ENCODE data around the gene ACOT11. TPM values are rescaled to one million over a fixed set of nuclear protein-coding genes. Genes with fewer than 3 reads are reported as not detected.
"Not testable (repeated sequence)": the region's sequence is repeated elsewhere in the genome, so short reads cannot be mapped to it uniquely, and the experiment has no call there.

ACOT11 gene
- total RNA-seq, 1 donor from 2014 or later, result 3.8 TPM

DNA sequence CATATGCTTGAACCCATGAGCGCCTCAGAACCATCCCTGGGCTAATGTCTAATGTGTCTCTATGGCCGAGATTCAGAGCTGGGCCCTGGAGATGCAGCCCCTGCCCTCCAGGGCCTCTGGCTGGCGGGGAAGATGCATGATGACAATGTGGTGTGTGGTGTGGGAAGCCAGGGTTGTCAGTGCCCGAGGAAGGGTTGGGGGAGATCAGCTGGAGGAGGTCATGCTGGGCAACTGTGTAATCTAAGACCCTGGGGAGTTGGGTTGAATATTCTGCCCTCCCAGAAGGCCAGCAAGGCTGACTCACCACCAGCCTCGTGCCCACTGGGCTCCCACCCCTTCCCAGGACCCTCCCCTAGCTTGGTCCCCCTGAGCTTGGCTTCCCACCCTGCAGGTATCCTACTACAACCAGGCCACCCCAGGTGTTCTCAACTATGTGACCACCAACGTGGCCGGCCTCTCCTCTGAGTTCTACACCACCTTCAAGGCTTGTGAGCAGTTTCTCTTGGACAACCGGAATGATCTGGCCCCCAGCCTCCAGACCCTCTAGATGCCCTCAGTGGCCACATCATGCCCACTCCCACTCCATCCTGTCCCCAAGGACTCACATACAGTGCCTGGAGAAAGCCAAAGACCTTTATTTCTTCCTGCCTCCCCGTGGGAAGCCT lies 60.7 kb downstream of the ACOT11 start:
- DNase-seq (ENCODE audit: low read depth, low spot score), result no peak

GRCh38 chr1:54609301-54609921 lies 61.4 kb downstream of the ACOT11 start:
- DNase-seq (ENCODE audit: low read depth, low spot score), result no peak

- no peak for DNase-seq (ENCODE audit: low read depth, low spot score)
These were observed 62.0 kb downstream of the ACOT11 start for GRCh38 chr1:54610048-54610447.

DNA sequence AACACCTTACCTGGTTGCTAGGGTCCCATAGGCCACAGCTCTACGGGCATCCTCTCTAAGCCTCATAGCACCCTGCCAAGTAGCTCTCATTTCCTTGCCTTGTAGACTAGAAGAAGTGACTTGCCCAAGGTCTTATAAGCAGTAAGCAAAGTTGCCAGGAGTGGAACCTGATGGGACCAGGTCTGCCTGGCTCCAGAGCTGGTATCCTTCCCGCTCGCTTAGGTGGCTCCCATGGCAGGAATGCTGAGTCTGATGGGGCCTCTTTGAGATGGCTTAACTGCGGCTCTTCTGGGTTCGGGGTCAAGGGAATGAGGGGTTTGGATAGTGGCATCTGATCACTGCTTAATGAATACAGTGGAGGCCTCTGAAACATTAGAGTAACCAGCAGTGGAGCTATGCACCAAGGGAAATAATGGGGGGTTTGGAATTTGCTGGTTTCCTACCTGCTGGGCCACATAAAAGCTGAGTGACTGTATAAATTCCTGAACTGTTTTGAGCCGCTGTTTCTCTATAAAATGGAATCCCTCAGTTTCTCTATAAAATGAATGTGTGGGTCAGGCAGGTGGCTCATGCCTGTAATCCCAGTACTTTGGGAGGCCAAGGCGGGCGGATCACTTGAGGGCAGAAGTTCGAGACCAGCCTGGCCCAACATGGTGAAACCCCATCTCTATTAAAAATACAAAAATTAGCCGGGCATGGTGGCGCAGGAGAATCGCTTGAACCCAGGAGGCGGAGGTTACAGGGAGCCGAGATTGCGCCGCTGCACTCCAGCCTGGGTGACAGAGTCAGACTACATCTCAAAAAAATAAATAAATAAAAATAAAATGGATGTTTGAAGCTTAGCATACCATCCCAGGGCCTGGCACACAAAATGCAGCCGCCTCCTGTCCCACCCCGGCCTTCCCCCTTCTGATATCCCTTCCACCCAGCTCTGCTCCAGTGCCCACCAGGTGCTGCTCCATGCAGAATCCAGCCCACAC lies 62.9 kb downstream of the ACOT11 start:
- no peak for DNase-seq (ENCODE audit: low read depth, low spot score)

GRCh38 chr1:54611621-54612020 lies 63.6 kb downstream of the ACOT11 start:
- DNase-seq (ENCODE audit: low read depth, low spot score), result no peak

DNA sequence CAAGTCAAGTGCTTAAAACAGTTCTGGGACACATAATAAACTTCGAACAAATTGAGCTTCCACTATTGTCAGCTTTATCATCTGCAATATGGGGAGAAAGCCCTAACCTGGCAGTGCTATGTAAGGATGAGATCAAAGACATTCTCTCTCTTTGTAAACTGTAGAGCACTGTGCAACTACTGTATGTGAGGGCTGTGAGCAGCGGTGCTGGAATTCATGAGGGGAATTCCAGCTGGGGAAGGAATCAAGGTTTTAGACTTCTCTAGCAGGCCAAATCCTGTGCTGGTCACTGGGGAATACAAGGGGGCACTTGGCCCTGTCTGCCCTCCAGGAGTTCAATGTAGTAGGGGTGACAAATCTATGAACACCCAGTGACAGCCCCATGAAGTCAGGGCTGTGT lies 66.0 kb downstream of the ACOT11 start:
- DNase-seq (ENCODE audit: low read depth, low spot score), result no peak

DNA sequence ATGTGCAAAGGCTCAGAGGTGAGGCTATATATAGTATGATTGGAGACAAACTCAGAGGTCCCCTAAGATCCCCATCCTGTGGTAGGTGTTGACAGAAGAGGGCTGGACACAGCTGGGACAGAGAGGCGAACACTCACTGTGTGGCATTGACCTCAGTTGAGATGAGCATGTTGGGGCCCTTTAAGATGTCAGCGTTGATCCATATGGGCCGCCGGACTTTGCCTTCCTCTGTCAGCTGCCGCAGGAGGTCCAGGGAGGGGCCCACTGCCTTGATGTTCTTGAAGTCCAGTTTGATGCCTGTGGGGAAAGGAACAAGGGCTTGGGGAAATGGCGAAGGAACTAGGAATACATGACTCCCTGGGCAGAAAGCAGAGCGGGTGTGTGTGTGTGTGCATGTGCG lies 66.5 kb downstream of the ACOT11 start:
- DNase-seq (ENCODE audit: low read depth, low spot score), result no peak

DNA sequence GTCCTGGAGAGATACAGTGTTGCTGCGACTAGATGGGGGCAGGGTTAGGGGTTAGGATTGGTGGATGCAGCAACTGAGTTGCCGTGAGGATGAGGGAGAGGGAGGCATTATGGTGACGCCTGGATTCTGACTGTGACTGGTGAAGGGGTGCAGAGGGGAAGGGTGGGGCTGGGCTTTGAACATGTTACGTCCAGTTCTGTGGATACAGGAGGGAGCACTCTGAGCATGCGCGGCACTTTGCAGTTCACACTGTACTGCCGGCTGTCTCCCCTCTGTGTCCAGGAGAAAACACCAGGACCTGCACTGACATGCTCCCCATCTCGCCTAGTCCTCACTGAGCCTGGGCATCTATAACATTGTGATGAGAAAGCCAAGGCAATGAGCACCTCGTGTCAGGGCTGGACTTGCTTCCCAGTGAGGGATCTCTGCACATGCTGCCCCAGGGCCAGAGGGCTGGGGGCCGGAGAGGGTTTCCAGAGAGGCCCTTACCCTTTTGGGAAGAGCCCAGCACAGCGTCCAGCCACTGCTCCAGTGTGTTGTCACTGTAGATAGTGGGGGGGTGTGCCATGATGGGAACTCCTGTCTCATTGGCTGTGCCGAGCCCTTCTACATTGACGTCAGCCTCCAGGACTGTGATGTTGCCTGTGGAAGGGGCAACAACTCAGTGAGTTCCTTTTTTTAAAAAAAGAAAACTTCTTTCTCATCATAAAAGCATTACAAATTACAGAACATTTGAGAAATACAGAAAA lies 67.7 kb downstream of the ACOT11 start:
- no peak for DNase-seq (ENCODE audit: low read depth, low spot score)

DNA sequence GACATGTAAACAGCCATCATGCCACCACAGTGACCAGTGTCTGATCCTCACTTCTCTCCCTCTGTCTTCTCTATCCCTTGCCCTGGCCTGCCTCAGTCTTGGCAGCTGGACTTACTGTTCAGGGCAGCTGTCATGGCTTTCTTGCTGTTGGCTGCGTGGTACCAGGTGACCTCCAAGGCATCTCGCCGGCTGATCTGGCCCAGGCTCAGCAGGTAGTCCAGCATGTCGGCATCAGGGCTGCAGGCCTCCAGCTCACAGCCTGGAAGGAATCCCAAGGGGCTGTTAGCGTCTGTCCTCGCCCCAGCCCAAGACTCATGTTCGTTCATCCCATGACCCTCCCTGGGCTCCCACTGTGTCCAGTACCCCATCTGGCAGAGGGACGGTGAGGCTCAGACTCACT lies 71.7 kb downstream of the ACOT11 start:
- DNase-seq (ENCODE audit: low read depth, low spot score), result no peak

- no peak for DNase-seq (ENCODE audit: low read depth, low spot score)
These were observed 75.4 kb downstream of the ACOT11 start, which contains the start of gene FAM151A for GRCh38 chr1:54623216-54624007. TSS of gene FAM151A (minus strand) at chr1:54623525. CDS start at chr1:54623395, 130 bp downstream.

DNA sequence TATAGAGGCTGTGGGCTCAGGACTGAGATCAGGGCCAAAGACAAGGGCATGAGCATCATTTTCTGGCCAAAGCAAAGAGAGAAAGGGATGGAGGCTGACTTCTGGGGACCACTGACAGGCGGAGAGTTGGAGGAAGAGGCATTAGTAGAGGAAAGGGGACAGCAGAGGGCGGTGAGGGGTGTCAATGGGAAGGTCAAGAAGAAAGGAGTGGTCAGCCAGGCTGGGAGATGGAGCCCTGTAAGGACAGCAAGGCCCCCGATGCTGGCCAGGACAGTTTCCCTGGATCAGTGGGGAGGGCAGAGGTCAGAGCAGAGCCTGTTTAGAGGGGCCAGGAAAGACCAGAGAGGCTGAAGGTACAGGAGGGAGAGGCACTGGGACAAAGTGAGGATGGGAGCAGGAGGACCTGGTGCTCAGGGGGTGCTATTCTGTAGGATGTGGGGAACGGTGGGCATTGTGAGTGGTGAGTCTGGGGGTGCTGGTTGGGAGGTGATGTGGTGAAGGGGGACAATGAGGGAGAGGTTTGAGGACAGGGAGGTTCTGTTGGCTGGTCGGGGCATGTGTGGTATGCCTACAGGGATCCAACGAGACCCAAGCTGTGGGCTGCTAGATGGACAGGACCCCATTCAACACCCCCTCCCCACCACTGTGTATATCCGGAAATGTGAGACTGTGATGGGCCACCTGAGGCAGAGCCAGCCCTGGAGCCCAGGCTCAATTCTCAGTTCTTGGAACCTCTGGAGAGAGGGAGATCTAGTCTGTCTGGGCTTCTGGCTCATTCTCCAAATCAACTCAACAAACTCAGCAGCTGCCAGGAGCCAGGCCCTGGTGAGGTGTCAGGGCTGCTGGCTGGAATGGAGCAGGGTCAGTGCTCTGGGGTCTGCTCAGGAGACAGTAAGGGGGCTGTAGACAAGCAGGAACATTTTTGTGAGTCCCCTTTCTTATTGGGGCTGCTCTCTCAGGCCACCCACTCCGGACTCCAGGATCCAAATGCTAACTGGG lies 76.7 kb downstream of the ACOT11 start:
- no peak for DNase-seq (ENCODE audit: low read depth, low spot score)

DNA sequence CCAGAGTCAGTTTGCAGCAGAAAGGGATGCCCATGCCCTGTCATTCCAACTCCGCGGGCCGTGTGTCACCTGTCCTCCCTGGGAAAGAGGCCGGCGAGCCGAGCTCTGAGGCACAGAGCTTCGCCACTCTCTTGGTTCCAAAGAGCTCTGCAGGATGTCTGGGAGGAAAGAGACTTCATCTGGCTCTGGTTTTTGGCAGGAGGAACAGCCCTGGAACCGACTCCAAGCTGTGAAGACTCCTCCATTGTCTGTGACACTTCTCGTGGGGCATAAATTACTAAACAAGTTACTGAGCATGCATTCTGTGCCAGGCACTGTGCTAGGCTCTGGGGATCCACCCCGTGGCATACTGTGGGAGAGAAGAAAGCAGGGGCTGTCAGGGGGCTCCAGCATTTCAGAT lies 79.2 kb downstream of the ACOT11 start:
- DNase-seq (ENCODE audit: low read depth, low spot score), result no peak

GRCh38 chr1:54635804-54636203 lies 87.8 kb downstream of the ACOT11 start:
- not testable (repeated sequence) for DNase-seq (ENCODE audit: low read depth, low spot score)

- not testable (repeated sequence) for DNase-seq (ENCODE audit: low read depth, low spot score)
These were observed 88.7 kb downstream of the ACOT11 start for GRCh38 chr1:54636461-54637446.

GRCh38 chr1:54640361-54640760 lies 92.3 kb downstream of the ACOT11 start:
- DNase-seq (ENCODE audit: low read depth, low spot score), result no peak

GRCh38 chr1:54640863-54641836 lies 93.1 kb downstream of the ACOT11 start, which contains the start of gene MROH7:
TSS of gene MROH7 (plus strand) at chr1:54641786. CDS start at chr1:54652927, 11,141 bp downstream.
- DNase-seq (ENCODE audit: low read depth, low spot score), result no peak

- no peak for DNase-seq (ENCODE audit: low read depth, low spot score)
These were observed 95.7 kb downstream of the ACOT11 start for GRCh38 chr1:54643736-54644135.

All from pulmonary artery endothelial cell (primary cell).